Measurements from ENCODE around the gene TCF7L2.

GRCh38 chr10:113207924-113208323, 257.9 kb downstream of the TCF7L2 start:
- TF ChIP-seq TAF1 (IDR thresholded peaks at IDR 0.05; ENCODE audit: borderline replicate concordance, low read depth, low read length) (no peak), POLR2AphosphoS5 (IDR thresholded peaks at IDR 0.05; ENCODE audit: low read depth, low read length) (no peak), POLR2A (IDR thresholded peaks at IDR 0.05; ENCODE audit: low read depth, low read length) (no peak)

All from GM12892 (cell line).